IgD-negative memory B cell (primary cell): Measurements from ENCODE around the gene MAPRE3. TPM values are rescaled to one million over a fixed set of nuclear protein-coding genes. Genes with fewer than 3 reads are reported as not detected.
"Not testable (repeated sequence)": the region's sequence is repeated elsewhere in the genome, so short reads cannot be mapped to it uniquely, and the experiment has no call there.

ENCODE experiments used
- H3K27ac Mint-ChIP-seq, 3 donors: one replicate each; pipeline ENCODE4 v1.8.0; 2020 to 2022; ENCODE audit warnings: mild to moderate bottlenecking in 3 of 3, mixed read lengths in 3 of 3, moderate library complexity in 1 of 3
- H3K27me3 Mint-ChIP-seq: one replicate; pipeline ENCODE4 v1.8.0; 2021; ENCODE audit warnings: mixed read lengths
- H3K36me3 Mint-ChIP-seq: one replicate; pipeline ENCODE4 v1.8.0; 2020; ENCODE audit warnings: mild to moderate bottlenecking, mixed read lengths
- H3K4me1 Mint-ChIP-seq, 3 donors: one replicate each; pipeline ENCODE4 v1.8.0; 2020 to 2022; ENCODE audit warnings: mixed read lengths in 3 of 3, mild to moderate bottlenecking in 1 of 3
- H3K4me3 Mint-ChIP-seq, 4 donors: one replicate each; pipeline ENCODE4 v1.8.0; 2020 to 2022; ENCODE audit warnings: mild to moderate bottlenecking in 4 of 4, mixed read lengths in 4 of 4, moderate library complexity in 3 of 4
- H3K9me3 Mint-ChIP-seq, 3 donors: one replicate each; pipeline ENCODE4 v1.8.0; 2020 to 2021; ENCODE audit warnings: mixed read lengths in 3 of 3, mild to moderate bottlenecking in 1 of 3
- polyA plus RNA-seq: library from polyadenylated mRNA; unstranded; fragments of 300-500 nt; fragmentation: Illumina TruSeq; gene quantifications from one replicate; pipeline ENCODE4 v1.2.3, GENCODE V29; 2021

Gene MAPRE3
- polyA plus RNA-seq, result 2.4 TPM

DNA sequence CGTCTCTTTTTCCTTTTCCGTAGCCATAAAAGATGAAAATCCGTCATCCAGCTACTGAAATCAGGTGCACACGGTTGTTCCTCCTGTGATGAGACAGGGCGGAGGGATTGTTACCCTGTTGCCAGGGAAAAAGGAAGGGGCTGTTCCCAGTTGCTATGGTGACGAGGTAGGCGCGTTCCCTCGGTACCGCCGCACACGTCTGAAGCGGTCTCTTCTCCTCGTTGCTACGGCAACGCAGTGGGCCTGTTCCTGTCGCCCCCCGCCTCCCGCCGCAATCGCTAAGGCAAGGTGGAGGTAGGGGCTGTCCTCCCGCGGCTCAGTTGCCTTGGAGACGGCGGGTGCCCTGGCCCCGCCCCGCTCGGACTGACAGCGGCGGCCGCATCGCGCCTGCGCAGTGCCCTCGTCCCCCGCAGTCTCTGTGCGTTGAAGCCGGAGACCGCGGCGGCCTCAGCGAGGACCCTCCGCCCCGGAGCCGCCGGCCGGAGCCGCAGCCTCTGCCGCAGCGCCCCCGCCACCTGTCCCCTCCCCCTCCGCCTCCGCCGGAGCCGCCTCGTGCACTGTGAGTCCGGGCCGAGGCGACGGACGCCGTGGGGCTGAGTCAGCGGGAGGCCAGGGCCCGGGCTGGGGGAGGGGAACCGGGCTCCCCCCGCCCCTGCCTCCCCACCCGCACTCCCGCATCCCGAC, at the start of gene MAPRE3:
TSS of gene MAPRE3 (plus strand) at position 394 of the 684 bp plus-strand sequence. CDS start 51,582 bp downstream, outside the sequence.
- H3K9me3 Mint-ChIP-seq, result no peaks in the 10 kb centered on the region
- peaks cover 10 to 17% (median 11%) of the 10 kb centered on the region in 3 donors for H3K4me1 Mint-ChIP-seq
- peaks cover 8% of the 10 kb centered on the region for H3K27me3 Mint-ChIP-seq
- peak within 1 kb of the TSS; percentile 81 to 91 (median 87) for H3K4me3 Mint-ChIP-seq
- H3K36me3 Mint-ChIP-seq, result no peaks in the 10 kb centered on the region
- H3K27ac Mint-ChIP-seq, result peak within 1 kb of the TSS; percentile 70 to 85 (median 83)

DNA sequence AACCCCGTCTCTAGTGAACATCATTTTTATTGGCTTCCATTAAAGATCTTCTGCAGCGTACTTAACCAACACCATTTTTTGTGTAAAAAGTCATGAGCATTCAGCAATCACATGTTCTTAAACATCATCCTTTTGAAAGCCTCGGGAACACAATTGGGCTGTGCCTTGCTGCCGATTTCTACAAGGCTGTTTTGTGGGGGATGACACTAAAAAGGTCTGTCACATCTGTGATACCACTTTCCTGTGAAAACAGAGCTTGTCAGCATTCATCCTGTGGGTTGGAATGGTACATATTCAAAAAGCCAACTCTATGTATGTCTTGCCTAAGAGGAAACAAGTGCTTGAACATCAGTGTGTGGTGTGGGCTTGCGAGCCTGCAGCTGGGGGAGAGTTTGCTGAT, 49.1 kb upstream of the MAPRE3 start:
- H3K9me3 Mint-ChIP-seq, result no peaks in the 10 kb centered on the region
- no peak overlapping the region for H3K27ac Mint-ChIP-seq
- H3K4me1 Mint-ChIP-seq, result no peaks in the 10 kb centered on the region
- H3K4me3 Mint-ChIP-seq, result no peak overlapping the region
- H3K27me3 Mint-ChIP-seq, result peaks cover 21% of the 10 kb centered on the region
- H3K36me3 Mint-ChIP-seq, result no peaks in the 10 kb centered on the region

DNA sequence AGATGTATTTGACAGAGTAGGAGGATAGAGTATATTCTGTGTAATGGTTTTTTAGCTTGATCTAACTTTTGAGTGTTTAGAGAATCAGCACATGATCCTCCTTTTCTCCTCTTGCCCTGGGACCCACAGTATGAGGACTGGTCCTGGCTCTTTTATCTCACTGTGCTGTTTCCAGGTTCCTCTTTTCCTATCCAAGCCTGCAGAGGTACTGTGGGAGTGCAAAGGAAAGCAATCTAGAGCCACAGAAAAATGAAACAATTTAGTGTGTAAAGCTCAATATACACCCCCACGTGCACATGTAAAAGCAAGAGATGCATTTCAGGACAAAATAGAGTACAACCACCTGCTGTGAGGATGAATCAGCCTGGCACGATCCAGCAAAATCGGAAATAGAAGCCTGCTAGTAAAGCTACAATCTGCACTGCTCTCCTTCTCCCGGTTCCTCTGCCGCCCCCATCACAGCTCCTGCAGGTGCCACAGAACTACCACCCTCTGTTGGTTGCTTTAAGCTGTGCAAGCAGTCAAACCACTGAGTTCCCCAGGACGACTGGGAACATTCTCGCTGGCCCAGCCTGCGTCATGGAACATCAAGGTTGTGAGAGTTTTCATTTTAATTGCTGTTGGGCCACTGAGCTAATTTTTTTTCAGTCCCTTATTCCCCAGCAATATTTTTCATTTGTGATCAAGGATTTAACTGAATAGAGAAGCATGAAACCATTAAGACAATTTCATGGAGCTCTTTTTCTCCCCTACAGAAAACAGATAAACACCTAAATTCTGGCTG, 47.8 kb upstream of the MAPRE3 start:
- no peak overlapping the region for H3K4me3 Mint-ChIP-seq
- H3K36me3 Mint-ChIP-seq, result no peaks in the 10 kb centered on the region
- H3K27me3 Mint-ChIP-seq, result peaks cover 21% of the 10 kb centered on the region
- H3K4me1 Mint-ChIP-seq, result no peaks in the 10 kb centered on the region
- no peaks in the 10 kb centered on the region for H3K9me3 Mint-ChIP-seq
- H3K27ac Mint-ChIP-seq, result no peak overlapping the region

DNA sequence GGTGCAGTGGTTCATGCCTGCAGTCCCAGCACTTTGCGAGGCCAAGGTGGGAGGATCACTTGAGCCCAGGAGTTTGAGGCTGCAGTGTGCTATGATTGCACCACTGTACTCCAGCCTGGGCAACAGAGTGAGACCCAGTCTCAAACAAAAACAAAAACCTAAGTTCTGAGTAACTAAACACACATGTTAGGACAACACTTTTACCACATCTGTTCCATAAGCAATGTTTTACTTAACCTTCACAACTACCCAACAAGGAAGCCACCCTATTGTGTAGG, 47.3 kb upstream of the MAPRE3 start:
- peaks cover 21% of the 10 kb centered on the region for H3K27me3 Mint-ChIP-seq
- H3K36me3 Mint-ChIP-seq, H3K4me3 Mint-ChIP-seq, H3K9me3 Mint-ChIP-seq, H3K4me1 Mint-ChIP-seq, H3K27ac Mint-ChIP-seq: not testable (repeated sequence)

DNA sequence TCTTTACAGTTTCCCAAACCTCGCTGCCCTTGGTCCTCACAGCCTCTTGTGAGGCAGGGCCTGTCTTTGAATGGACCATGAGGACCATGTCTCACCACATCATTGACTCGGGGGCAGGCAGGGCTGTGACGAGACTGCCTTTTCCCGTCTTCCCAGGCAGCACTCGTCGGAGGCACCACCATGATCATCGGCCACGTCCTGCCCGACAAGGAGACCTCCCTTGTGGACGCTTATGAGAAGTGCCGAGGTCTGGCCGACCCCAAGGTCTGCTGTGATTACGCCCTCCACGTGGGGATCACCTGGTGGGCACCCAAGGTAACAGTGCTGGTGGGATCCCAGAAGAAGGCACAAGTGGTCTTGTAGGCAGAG, 45.7 kb upstream of the MAPRE3 start:
- Mint-ChIP-seq H3K4me3 (no peak overlapping the region), H3K36me3 (no peaks in the 10 kb centered on the region), H3K4me1 (no peaks in the 10 kb centered on the region), H3K9me3 (no peaks in the 10 kb centered on the region), H3K27me3 (peaks cover 17% of the 10 kb centered on the region), H3K27ac (no peak overlapping the region)

DNA sequence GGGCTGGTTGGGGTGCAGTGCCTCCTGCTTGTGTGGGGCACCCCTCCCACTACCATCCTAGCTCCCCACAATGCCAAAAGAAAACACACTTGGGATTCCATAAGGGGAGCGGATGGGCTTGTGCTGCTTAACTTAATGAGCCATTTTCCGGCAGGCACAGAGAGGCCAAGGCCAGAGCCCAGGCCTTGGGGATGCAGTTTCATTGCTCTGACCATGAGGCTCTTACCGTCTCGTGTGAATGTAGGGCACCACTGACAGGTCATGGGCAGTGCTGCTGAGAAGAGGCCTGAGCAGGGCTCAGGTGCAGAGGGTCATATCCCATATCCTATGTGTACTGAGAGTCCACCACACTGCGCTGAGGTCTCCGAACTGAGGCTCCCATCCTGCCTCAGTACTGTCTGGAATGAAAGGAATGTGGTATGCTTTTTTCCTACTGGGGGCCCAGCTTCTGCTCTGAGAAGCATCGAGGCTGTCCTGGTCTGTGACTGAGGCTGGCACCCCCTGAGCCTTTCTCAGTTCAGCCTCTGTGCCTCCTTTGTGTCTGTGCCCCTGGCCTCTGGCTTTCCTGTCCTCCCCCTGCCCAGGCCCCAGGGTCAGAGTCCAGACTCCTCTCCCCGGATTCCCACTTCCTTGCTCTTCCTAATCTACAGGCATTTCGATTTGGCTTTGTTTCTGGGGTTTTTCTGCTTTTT, 45.2 kb upstream of the MAPRE3 start:
- H3K27me3 Mint-ChIP-seq, result peaks cover 18% of the 10 kb centered on the region

DNA sequence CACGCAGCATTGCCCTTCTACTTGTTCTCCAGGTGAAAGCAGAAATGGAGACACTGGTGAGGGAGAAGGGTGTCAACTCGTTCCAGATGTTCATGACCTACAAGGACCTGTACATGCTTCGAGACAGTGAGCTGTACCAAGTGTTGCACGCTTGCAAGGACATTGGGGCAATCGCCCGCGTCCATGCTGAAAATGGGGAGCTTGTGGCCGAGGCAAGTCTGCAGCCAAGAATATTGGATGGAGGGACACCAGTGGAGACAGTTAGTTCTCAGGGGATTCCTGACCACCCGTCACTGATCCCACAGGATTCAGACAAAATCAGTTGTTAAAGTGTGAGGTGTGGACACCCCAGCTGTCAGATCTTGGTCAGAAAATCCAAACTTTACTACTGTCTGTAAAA, 43.2 kb upstream of the MAPRE3 start:
- no peak overlapping the region for H3K4me3 Mint-ChIP-seq
- H3K27me3 Mint-ChIP-seq, result peaks cover 11% of the 10 kb centered on the region
- peaks cover 0 to 1% (median 0%) of the 10 kb centered on the region in 3 donors for H3K9me3 Mint-ChIP-seq
- H3K27ac Mint-ChIP-seq, result no peak overlapping the region
- no peaks in the 10 kb centered on the region for H3K36me3 Mint-ChIP-seq
- H3K4me1 Mint-ChIP-seq, result peaks cover 0 to under 1% (median 0%) of the 10 kb centered on the region in 3 donors

More for the DNA sequence above, 45.2 kb upstream of the MAPRE3 start:
- Mint-ChIP-seq H3K4me1 (no peaks in the 10 kb centered on the region), H3K9me3 (no peaks in the 10 kb centered on the region), H3K36me3 (no peaks in the 10 kb centered on the region), H3K4me3 (no peak overlapping the region), H3K27ac (no peak overlapping the region)

DNA sequence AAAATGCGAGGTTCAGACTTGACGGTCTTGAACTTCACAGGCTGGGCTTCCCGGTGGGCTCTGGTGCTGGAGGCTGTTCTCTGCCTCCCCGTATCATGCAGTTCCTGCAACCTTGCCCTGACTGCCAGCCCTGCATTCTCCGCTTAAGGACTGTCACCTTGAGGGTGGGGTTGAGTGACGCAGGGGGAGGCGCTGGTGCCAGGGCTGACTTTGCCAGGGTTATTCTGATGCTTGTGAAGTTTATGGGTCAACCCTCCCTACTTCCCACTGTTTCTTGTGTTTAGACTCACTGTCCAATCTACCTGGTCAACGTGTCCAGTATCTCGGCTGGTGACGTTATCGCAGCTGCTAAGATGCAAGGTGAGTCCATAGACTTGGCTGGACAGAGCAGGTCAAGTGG, 37.5 kb upstream of the MAPRE3 start:
- H3K27ac Mint-ChIP-seq, result no peak overlapping the region
- peaks cover 8% of the 10 kb centered on the region for H3K27me3 Mint-ChIP-seq
- H3K9me3 Mint-ChIP-seq, result peaks cover 0 to 2% (median 0%) of the 10 kb centered on the region in 3 donors
- no peak overlapping the region for H3K4me3 Mint-ChIP-seq
- no peaks in the 10 kb centered on the region for H3K36me3 Mint-ChIP-seq
- H3K4me1 Mint-ChIP-seq, result peaks cover 0 to 2% (median 0%) of the 10 kb centered on the region in 3 donors

DNA sequence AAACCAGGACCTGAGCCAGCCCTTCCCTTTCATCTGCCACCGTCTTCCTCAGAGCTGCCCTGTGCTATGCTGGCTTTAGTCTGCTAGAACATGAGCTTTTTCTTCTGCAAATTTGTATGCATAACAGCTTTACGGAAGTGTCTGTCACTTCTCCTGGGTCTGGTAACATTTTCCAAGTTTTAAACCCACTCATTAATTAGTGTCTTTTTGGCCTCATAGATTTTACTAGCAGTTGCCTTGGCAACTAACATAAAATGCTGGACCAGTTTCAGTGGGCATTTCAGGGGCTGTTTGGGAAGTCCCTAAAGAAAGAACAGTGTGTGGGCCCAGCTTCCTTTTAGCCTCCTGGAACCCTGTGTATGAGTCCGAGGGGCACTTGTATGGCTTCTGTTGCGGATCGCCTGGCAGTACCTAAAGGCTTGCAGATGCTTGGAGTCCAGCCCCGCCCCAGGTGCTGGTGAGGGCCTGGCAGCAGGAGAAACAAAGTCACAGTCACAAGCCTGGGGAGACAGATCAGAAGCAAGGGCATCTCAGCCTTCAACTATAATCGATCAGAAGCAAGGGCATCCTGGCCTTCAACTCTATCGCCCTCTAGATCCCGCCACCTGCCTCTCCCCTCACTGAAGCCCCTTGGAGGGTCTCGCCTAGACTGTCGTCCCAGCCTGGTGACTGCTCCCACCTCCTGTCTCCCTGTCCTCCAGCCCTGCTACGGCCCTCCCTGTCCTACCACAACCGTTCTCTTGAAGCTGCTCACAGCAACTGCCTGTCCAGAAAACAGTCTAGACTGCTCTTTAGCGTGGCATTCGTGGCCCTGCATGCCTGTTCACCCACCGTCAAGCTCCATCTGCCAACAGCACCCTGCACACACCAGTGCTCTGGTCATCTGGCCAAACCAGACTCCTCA, 36.8 kb upstream of the MAPRE3 start:
- Mint-ChIP-seq H3K9me3 (peaks cover 0 to 2% (median 0%) of the 10 kb centered on the region in 3 donors), H3K27me3 (peaks cover 8% of the 10 kb centered on the region), H3K4me1 (peaks cover 0 to 2% (median 0%) of the 10 kb centered on the region in 3 donors), H3K27ac (no peak overlapping the region), H3K4me3 (no peak overlapping the region), H3K36me3 (no peaks in the 10 kb centered on the region)

DNA sequence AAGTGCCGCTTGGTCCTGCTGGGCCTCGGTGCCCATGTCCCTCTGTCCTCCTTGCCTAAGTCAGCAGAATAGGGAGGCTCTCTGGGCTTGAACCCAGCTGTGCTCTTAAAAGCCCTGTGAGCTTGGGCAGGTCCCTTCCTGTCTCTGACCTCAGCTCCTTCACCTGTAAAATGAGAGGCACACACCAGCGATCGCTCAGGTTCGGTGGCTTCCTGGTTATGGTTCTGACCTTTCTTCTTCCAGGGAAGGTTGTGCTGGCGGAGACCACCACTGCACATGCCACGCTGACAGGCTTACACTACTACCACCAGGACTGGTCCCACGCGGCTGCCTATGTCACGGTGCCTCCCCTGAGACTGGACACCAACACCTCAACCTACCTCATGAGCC, 36.1 kb upstream of the MAPRE3 start:
- Mint-ChIP-seq H3K27me3 (peaks cover 8% of the 10 kb centered on the region), H3K27ac (no peak overlapping the region), H3K4me1 (peaks cover 0 to 2% (median 0%) of the 10 kb centered on the region in 3 donors)

DNA sequence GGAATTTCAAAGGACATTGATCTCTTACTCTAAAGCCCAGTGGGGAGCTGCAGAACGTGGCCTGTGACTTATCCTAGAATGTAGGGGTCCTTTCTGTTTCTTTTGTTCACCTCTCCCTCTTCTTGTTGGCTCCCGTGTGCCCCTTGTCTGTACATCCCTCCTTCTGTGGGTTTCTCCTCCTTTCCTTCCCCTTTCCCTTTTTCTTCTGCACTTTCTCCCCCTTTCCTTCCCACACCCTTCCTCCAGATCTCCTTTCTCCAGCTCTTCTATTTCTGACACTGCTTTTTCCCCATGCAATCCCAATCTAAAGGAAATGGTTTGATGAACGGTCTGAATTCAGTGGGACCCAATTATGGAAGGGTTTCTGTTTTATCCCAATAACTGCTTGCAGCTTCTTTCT, 35.5 kb upstream of the MAPRE3 start:
- peaks cover 8% of the 10 kb centered on the region for H3K27me3 Mint-ChIP-seq
- peaks cover 0 to 2% (median 0%) of the 10 kb centered on the region in 3 donors for H3K4me1 Mint-ChIP-seq
- no peak overlapping the region for H3K4me3 Mint-ChIP-seq
- H3K9me3 Mint-ChIP-seq, result peaks cover 0 to 2% (median 0%) of the 10 kb centered on the region in 3 donors
- H3K36me3 Mint-ChIP-seq, result no peaks in the 10 kb centered on the region
- H3K27ac Mint-ChIP-seq, result no peak overlapping the region

More for the DNA sequence above, 36.1 kb upstream of the MAPRE3 start:
- Mint-ChIP-seq H3K4me3 (no peak overlapping the region), H3K36me3 (no peaks in the 10 kb centered on the region), H3K9me3 (peaks cover 0 to 2% (median 0%) of the 10 kb centered on the region in 3 donors)

DNA sequence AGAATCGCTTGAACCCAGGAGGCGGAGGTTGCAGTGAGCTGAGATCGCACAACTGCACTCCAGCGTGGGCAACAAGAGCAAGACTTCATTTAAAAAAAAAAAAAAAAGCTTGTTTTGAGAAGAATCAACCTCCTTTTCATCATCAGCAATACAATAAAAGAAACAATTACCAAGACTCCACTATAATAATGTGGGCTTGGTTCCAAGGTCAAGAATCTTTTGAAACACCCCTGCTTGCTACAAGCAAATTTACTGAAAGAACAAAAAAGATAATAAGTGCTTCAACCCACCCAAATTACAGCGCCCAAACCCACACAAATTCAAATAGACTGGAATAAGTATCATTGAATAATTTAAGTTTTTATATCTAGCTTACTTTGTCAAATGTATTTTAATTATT, 33.6 kb upstream of the MAPRE3 start:
- Mint-ChIP-seq H3K4me3 (no peak overlapping the region), H3K27ac (no peak overlapping the region), H3K9me3 (peaks cover 0 to 2% (median 0%) of the 10 kb centered on the region in 3 donors), H3K4me1 (peaks cover 0 to 2% (median 0%) of the 10 kb centered on the region in 3 donors), H3K36me3 (no peaks in the 10 kb centered on the region), H3K27me3 (peaks cover 2% of the 10 kb centered on the region)

DNA sequence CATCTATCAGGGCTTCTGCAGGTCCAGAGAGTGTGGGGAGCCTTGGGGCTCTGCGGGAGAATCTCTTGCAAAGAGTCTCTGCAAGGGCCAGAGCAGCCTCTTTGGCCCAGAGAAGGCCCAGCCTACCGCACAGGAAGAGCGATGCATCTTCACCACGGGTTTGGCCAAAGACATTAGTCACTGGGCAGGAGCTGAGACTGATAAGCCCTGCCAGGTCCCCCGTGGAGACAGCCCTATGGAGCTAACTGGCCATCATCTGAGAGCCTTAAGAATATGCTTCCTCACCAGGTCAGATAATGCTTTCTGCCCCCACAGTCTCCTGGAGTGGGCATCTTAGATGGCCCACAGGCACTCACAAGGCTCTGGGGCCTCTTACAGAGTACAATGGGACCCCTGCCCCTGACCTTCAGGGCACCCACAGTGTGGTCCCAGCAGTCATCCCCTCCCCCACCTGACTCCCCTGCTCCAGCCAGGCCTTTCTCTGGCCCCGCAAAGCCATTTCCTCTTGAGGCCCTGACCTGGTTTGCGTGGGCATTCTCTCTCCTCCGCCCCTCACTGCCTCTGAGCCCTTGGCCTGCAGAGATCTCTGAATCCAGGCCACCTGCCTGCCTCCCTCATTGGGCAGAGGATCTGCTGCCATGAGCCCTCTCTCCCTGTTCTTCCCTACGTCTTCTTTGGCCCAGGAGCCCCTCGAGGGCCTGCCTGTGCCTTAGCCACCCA, 31.9 kb upstream of the MAPRE3 start:
- peaks cover 7% of the 10 kb centered on the region for H3K27me3 Mint-ChIP-seq
- no peak overlapping the region for H3K27ac Mint-ChIP-seq
- H3K4me3 Mint-ChIP-seq, result no peak overlapping the region
- H3K36me3 Mint-ChIP-seq, result no peaks in the 10 kb centered on the region
- H3K4me1 Mint-ChIP-seq, result peaks cover 0 to 4% (median 2%) of the 10 kb centered on the region in 3 donors
- no peaks in the 10 kb centered on the region for H3K9me3 Mint-ChIP-seq

DNA sequence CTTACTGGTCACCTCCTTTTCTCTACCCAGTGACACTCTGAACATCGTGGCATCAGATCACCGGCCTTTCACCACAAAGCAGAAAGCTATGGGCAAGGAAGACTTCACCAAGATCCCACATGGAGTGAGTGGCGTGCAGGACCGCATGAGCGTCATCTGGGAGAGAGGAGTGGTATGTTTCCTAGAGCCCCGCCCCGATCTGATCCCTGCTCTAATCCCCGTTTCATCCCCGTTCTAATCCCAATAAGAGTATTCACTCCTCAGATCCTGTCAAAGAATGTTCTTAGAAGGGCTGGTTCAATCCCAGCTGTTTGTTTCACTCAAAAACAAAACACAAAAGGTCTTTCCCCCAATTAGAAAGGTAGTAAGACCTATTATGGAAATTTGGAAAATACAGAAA, 30.4 kb upstream of the MAPRE3 start:
- H3K9me3 Mint-ChIP-seq, result no peaks in the 10 kb centered on the region
- peaks cover 0 to 4% (median 2%) of the 10 kb centered on the region in 3 donors for H3K4me1 Mint-ChIP-seq
- H3K36me3 Mint-ChIP-seq, result no peaks in the 10 kb centered on the region
- no peak overlapping the region for H3K4me3 Mint-ChIP-seq
- H3K27me3 Mint-ChIP-seq, result peaks cover 10% of the 10 kb centered on the region
- no peak overlapping the region for H3K27ac Mint-ChIP-seq
